Loucy (cell line): ENCODE measurements around the gene MAP7.

Source experiments
- H2AFZ ChIP-seq: fragments of 200-600 bp; sonication (generic); 2 replicates; pipeline ENCODE4 v1.6.0; 2016; ENCODE audit warnings: antibody characterized with exemption, mild to moderate bottlenecking, low read length, moderate library complexity
- H3F3A ChIP-seq: fragments of 200-600 bp; 2 replicates; pipeline ENCODE4 v1.6.0; 2016; ENCODE audit warnings: antibody characterized with exemption, low read depth, mild to moderate bottlenecking
- H3K27me3 ChIP-seq: fragments of 200-600 bp; sonication (generic); 2 replicates; pipeline ENCODE4 v1.6.1; 2014; ENCODE audit warnings: low read length, mild to moderate bottlenecking; ENCODE audit not compliant: insufficient read depth, poor library complexity, severe bottlenecking
- H3K36me3 ChIP-seq: fragments of 200-600 bp; sonication (generic); 2 replicates; pipeline ENCODE4 v1.6.1; 2016; ENCODE audit warnings: low read length; ENCODE audit not compliant: insufficient read depth
- H3K4me1 ChIP-seq: fragments of 200-600 bp; sonication (generic); 2 replicates; pipeline ENCODE4 v1.5.1; 2014; ENCODE audit warnings: low read length, mild to moderate bottlenecking; ENCODE audit not compliant: insufficient read depth, poor library complexity, severe bottlenecking
- H3K4me2 ChIP-seq: fragments of 200-600 bp; sonication (generic); 2 replicates; pipeline ENCODE4 v1.6.0; 2014; ENCODE audit warnings: antibody characterized with exemption, low read length, low read depth, mild to moderate bottlenecking; ENCODE audit not compliant: poor library complexity, severe bottlenecking
- H3K4me3 ChIP-seq: fragments of 200-600 bp; sonication (generic); 2 replicates; pipeline ENCODE4 v1.5.1; 2014; ENCODE audit warnings: low read length, mild to moderate bottlenecking, mixed read lengths; ENCODE audit not compliant: poor library complexity, severe bottlenecking
- H3K79me2 ChIP-seq: fragments of 200-600 bp; sonication (generic); 2 replicates; pipeline ENCODE4 v1.6.1; 2014; ENCODE audit warnings: low read length; ENCODE audit not compliant: insufficient read depth
- H3K9ac ChIP-seq: fragments of 200-600 bp; sonication (generic); 2 replicates; pipeline ENCODE4 v1.6.0; 2014; ENCODE audit warnings: mild to moderate bottlenecking, low read depth, low read length, moderate library complexity; ENCODE audit not compliant: poor library complexity, severe bottlenecking
- H3K9me2 ChIP-seq: fragments of 200-600 bp; sonication (generic); replicated peaks from 2 replicates; pipeline ENCODE4 v1.6.1; 2016; ENCODE audit warnings: low read depth, low read length, mixed read lengths
- H3K9me3 ChIP-seq: fragments of 200-600 bp; sonication (generic); 2 replicates; pipeline ENCODE4 v1.6.1; 2014; ENCODE audit warnings: mild to moderate bottlenecking, antibody characterized with exemption, low read length, low read depth; ENCODE audit not compliant: insufficient read depth
- H4K20me1 ChIP-seq: fragments of 200-600 bp; sonication (generic); 2 replicates; pipeline ENCODE4 v1.6.0; 2014; ENCODE audit warnings: antibody characterized with exemption, low read length, mild to moderate bottlenecking; ENCODE audit not compliant: insufficient read depth, poor library complexity, severe bottlenecking
- CTCF ChIP-seq: fragments of 200-600 bp; sonication (generic); conservative IDR thresholded peaks from 2 replicates; pipeline ENCODE4 v1.5.1; 2014; ENCODE audit warnings: mild to moderate bottlenecking, antibody characterized with exemption, low read length
- EZH2phosphoT487 ChIP-seq: fragments of 200-600 bp; IDR thresholded peaks from 2 replicates; pipeline ENCODE4 v1.6.1; 2018; ENCODE audit warnings: antibody characterized with exemption, mild to moderate bottlenecking, moderate library complexity, borderline replicate concordance

Gene MAP7

DNA sequence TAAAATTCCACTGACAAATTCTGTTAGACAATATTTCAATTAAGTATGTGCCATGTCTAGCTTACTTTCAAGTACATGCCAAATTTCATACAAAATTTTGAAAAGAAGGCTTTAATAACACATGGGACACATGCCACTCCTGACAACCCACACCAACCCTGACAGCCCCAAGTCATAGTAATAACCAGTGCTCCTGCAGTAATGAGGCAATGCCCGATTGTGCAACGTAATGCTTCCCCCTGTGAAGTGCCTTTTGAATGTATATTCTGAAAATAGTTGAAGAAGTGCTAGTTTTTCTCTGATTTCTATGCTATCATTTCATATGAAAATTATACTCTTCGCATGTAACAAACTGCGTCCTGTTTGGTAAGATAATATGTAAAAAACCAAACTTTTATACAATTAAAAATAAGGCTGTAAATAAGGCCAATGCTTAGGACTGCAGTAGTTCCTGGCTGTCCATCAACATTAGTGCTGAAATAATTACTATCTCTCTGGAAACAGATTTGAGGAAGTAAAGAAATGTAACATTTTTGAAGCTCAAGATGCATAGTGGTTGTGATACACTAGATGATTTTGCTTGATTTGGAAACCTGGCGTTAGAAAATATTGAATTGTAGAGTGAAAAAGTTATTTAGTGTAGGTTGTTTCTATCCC, 134.7 kb downstream of the MAP7 start:
- Histone ChIP-seq H3K9me3 (no peaks in the 10 kb centered on the region), H2AFZ (no peak overlapping the region), H3K79me2 (no peaks in the 10 kb centered on the region), H3K4me2 (no peak overlapping the region), H3K9ac (no peak overlapping the region), H4K20me1 (no peaks in the 10 kb centered on the region), H3K9me2 (no peaks in the 10 kb centered on the region), H3K36me3 (no peaks in the 10 kb centered on the region), H3F3A (no peaks in the 10 kb centered on the region), H3K4me3 (no peak overlapping the region), H3K4me1 (no peaks in the 10 kb centered on the region), H3K27me3 (no peaks in the 10 kb centered on the region)
- TF ChIP-seq CTCF = no peak
- TF ChIP-seq EZH2phosphoT487 = no peak

DNA sequence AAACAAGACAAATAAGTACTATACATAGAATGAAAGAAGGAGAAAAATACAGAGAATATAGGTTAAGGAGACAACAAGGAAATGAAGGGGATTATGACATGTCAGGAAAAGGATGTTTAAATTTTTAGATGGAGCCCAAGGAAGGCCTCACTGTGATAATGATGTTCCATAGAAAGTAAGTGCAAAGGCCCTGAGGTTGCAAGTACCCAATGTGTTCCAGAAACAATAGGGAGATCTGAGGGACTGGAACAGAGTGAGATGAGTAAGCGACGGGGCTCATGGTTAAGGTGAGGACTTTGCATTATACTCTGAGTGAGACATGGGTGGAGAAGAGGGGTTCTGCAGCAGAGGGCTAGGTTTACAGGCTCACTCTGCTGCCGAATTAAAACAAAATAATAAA, 137.8 kb downstream of the MAP7 start:
- no peaks in the 10 kb centered on the region for H3F3A ChIP-seq
- TF ChIP-seq EZH2phosphoT487 (no peak), CTCF (no peak)
- H3K4me3 ChIP-seq = no peak overlapping the region
- H3K79me2 ChIP-seq = no peaks in the 10 kb centered on the region
- H3K9ac ChIP-seq = no peak overlapping the region
- H4K20me1 ChIP-seq = no peaks in the 10 kb centered on the region
- no peaks in the 10 kb centered on the region for H3K9me2 ChIP-seq
- no peaks in the 10 kb centered on the region for H3K9me3 ChIP-seq
- H3K36me3 ChIP-seq = no peaks in the 10 kb centered on the region
- H2AFZ ChIP-seq = no peak overlapping the region
- H3K27me3 ChIP-seq = no peaks in the 10 kb centered on the region
- H3K4me2 ChIP-seq = no peak overlapping the region
- no peaks in the 10 kb centered on the region for H3K4me1 ChIP-seq

GRCh38 chr6:136411453-136412354, 138.5 kb downstream of the MAP7 start:
- H3K4me3 ChIP-seq = no peak overlapping the region
- no peak for TF ChIP-seq CTCF
- no peak for TF ChIP-seq EZH2phosphoT487
- no peak overlapping the region for H2AFZ ChIP-seq
- no peaks in the 10 kb centered on the region for H3K36me3 ChIP-seq
- no peak overlapping the region for H3K4me2 ChIP-seq
- H3K79me2 ChIP-seq = no peaks in the 10 kb centered on the region
- no peaks in the 10 kb centered on the region for H4K20me1 ChIP-seq
- no peaks in the 10 kb centered on the region for H3K4me1 ChIP-seq
- no peak overlapping the region for H3K9ac ChIP-seq
- no peaks in the 10 kb centered on the region for H3K27me3 ChIP-seq
- no peaks in the 10 kb centered on the region for H3K9me3 ChIP-seq
- no peaks in the 10 kb centered on the region for H3F3A ChIP-seq
- H3K9me2 ChIP-seq = no peaks in the 10 kb centered on the region
